SK-N-SH (cell line): Measurements from ENCODE around the gene DOCK6. TPM values are rescaled to one million over a fixed set of nuclear protein-coding genes. Genes with fewer than 3 reads are reported as not detected.

Source experiments
- CTCF ChIA-PET: fragments of 300-600, 350-600 bp; formaldehyde crosslinking; extraction: SDS; loops from one replicate; lab custom pipeline; 2021; lab: Yijun Ruan, JAX
- POLR2A ChIA-PET: fragments of 350-600 bp; sonication (Branson Sonifier 250); formaldehyde crosslinking; extraction: SDS; loops from one replicate; lab custom pipeline; 2020; ENCODE audit warnings: antibody characterized with exemption, inconsistent platforms; lab: Yijun Ruan, JAX
- DNase-seq: peaks from one replicate; pipeline ENCODE4 v3.0.0; 2012
- H2AFZ ChIP-seq: fragments of 200-600 bp; sonication (generic); 2 replicates; pipeline ENCODE4 v1.8.1; 2016; ENCODE audit warnings: antibody characterized with exemption, mild to moderate bottlenecking, low read depth
- H3F3A ChIP-seq: fragments of 200-600 bp; sonication (generic); replicated peaks from 2 replicates; pipeline ENCODE3; 2016; ENCODE audit warnings: antibody characterized with exemption, mild to moderate bottlenecking; ENCODE audit not compliant: insufficient read depth
- H3K27ac ChIP-seq, 2 experiments: fragments of 200-500 bp in 1 of 2; fragments of 200-600 bp in 1 of 2; sonication (Bioruptor generic) in 1 of 2; sonication (generic), shearing (Covaris generic) in 1 of 2; 2 replicates each; pipeline versions ENCODE4 v1.5.1 to v1.6.1; 2014 to 2016; ENCODE audit warnings: low read depth in 2 of 2, inconsistent platforms in 1 of 2, low read length in 1 of 2, mild to moderate bottlenecking in 1 of 2, mixed read lengths in 1 of 2
- H3K27me3 ChIP-seq: fragments of 200-600 bp; sonication (generic), shearing (Covaris generic); 2 replicates; pipeline ENCODE4 v1.6.1; 2016; ENCODE audit warnings: mixed run types; ENCODE audit not compliant: insufficient read depth
- H3K36me3 ChIP-seq, 2 experiments: fragments of 200-500 bp in 1 of 2; fragments of 200-600 bp in 1 of 2; sonication (Bioruptor generic) in 1 of 2; sonication (generic) in 1 of 2; replicated peaks in 1 of 2; 2 replicates each; pipeline versions ENCODE3 to v1.5.1; 2014 to 2016; ENCODE audit warnings: low read length in 1 of 2, mild to moderate bottlenecking in 1 of 2; ENCODE audit not compliant: insufficient read depth in 2 of 2, control insufficient read depth in 1 of 2
- H3K4me1 ChIP-seq, 2 experiments: fragments of 200-500 bp in 1 of 2; fragments of 200-600 bp in 1 of 2; sonication (Bioruptor generic) in 1 of 2; sonication (generic), shearing (Covaris generic) in 1 of 2; 2 replicates each; pipeline versions ENCODE4 v1.5.1 to v1.6.1; 2014 to 2016; ENCODE audit warnings: low read depth in 1 of 2, low read length in 1 of 2, mixed run types in 1 of 2; ENCODE audit not compliant: insufficient read depth in 2 of 2, control insufficient read depth in 1 of 2
- H3K4me2 ChIP-seq: fragments of 200-600 bp; sonication (generic), shearing (Covaris generic); 2 replicates; pipeline ENCODE4 v1.6.1; 2017; ENCODE audit warnings: mixed run types
- H3K4me3 ChIP-seq, 2 experiments: fragments of 200-500 bp in 1 of 2; fragments of 200-600 bp in 1 of 2; sonication (Bioruptor generic) in 1 of 2; sonication (generic), shearing (Covaris generic) in 1 of 2; 2 replicates each; pipeline versions ENCODE4 v1.5.1 to v1.8.1; 2014 to 2016; ENCODE audit warnings: low read depth in 2 of 2, inconsistent platforms in 1 of 2, low read length in 1 of 2, mild to moderate bottlenecking in 1 of 2, mixed read lengths in 1 of 2, moderate library complexity in 1 of 2
- H3K79me2 ChIP-seq: fragments of 200-600 bp; sonication (generic); 2 replicates; pipeline ENCODE4 v1.8.1; 2017; ENCODE audit warnings: mild to moderate bottlenecking; ENCODE audit not compliant: insufficient read depth
- H3K9ac ChIP-seq: fragments of 200-600 bp; sonication (generic); 2 replicates; pipeline ENCODE4 v1.6.1; 2017; ENCODE audit warnings: mixed run types
- H3K9me2 ChIP-seq: fragments of 200-600 bp; sonication (generic); 2 replicates; pipeline ENCODE4 v1.6.1; 2017; ENCODE audit warnings: mixed run types
- H3K9me3 ChIP-seq: fragments of 200-600 bp; sonication (generic); 2 replicates; pipeline ENCODE4 v1.6.1; 2017; ENCODE audit warnings: mixed run types, mild to moderate bottlenecking, moderate library complexity
- H4K20me1 ChIP-seq: fragments of 200-600 bp; sonication (generic); 2 replicates; pipeline ENCODE4 v1.6.1; 2017; ENCODE audit warnings: mild to moderate bottlenecking, mixed run types; ENCODE audit not compliant: insufficient read depth
- CTCF ChIP-seq: fragments of 200-600 bp; sonication (generic); IDR thresholded peaks from 2 replicates; pipeline ENCODE4 v1.6.1; 2017; ENCODE audit warnings: antibody characterized with exemption, mild to moderate bottlenecking, moderate library complexity
- EP300 ChIP-seq, 2 experiments: IDR thresholded peaks; 2 replicates each; pipeline versions ENCODE4 v1.4.0 to v1.6.1; 2012; ENCODE audit warnings: borderline replicate concordance in 1 of 2, low read depth in 1 of 2, low read length in 1 of 2
- EZH2phosphoT487 ChIP-seq: fragments of 200-600 bp; sonication (generic); IDR thresholded peaks from 2 replicates; pipeline ENCODE4 v1.6.1; 2017; ENCODE audit warnings: low read depth, mixed run types, mild to moderate bottlenecking, antibody characterized with exemption, moderate library complexity, borderline replicate concordance
- FOXJ3 ChIP-seq: sonication (generic); formaldehyde crosslinking; IDR thresholded peaks from 2 replicates; pipeline ENCODE4 v1.5.1; 2020; ENCODE audit warnings: mild to moderate bottlenecking, missing genetic modification reagents
- IRF3 ChIP-seq: fragments of 150-350 bp; IDR thresholded peaks from 2 replicates; pipeline ENCODE4 v1.6.1; 2016; ENCODE audit warnings: mild to moderate bottlenecking, low read depth, low read length
- JUND ChIP-seq: IDR thresholded peaks from 2 replicates; pipeline ENCODE4 v1.4.0; 2012
- NFIC ChIP-seq: IDR thresholded peaks from 2 replicates; pipeline ENCODE4 v1.4.0; 2012; ENCODE audit warnings: borderline replicate concordance
- NRF1 ChIP-seq: IDR thresholded peaks from 2 replicates; pipeline ENCODE4 v1.6.1; 2012; ENCODE audit warnings: low read depth, mild to moderate bottlenecking, low read length
- PBX3 ChIP-seq: IDR thresholded peaks from 2 replicates; pipeline ENCODE4; 2012
- POLR2AphosphoS5 ChIP-seq: IDR thresholded peaks from 2 replicates; pipeline ENCODE4 v1.6.1; 2012; ENCODE audit warnings: low read depth, low read length
- RCOR1 ChIP-seq: fragments of 150-350 bp; IDR thresholded peaks from 2 replicates; pipeline ENCODE4 v1.6.1; 2017; ENCODE audit warnings: antibody characterized with exemption, low read length
- RXRA ChIP-seq: IDR thresholded peaks from 2 replicates; pipeline ENCODE4 v1.4.0; 2012; ENCODE audit warnings: low read depth, mild to moderate bottlenecking, borderline replicate concordance
- SMC3 ChIP-seq: IDR thresholded peaks from 2 replicates; pipeline ENCODE4 v1.6.1; 2012; ENCODE audit warnings: low read depth, low read length, improper control_type of control experiment
- TCF12 ChIP-seq: IDR thresholded peaks from 2 replicates; pipeline ENCODE4 v1.4.0; 2012
- TEAD4 ChIP-seq: IDR thresholded peaks from 2 replicates; pipeline ENCODE4 v1.4.0; 2012; ENCODE audit warnings: mild to moderate bottlenecking, borderline replicate concordance; ENCODE audit not compliant: insufficient read depth
- ZBTB33 ChIP-seq: IDR thresholded peaks from 2 replicates; pipeline ENCODE4 v1.4.0; 2012; ENCODE audit warnings: low read depth, borderline replicate concordance
- WGBS: methylation state at CpG from one replicate; pipeline ENCODE4 v1.1.6; 2017; ENCODE audit warnings: low lambda C conversion rate; 5-methylcytosine and 5-hydroxymethylcytosine counted together
- polyA plus RNA-seq, 3 experiments: library from polyadenylated mRNA; depleted of rRNA; stranded (reverse); fragments of >200 nt; gene quantifications; 2 replicates each; pipeline ENCODE4 v1.2.3, GENCODE V29; 2012

Gene DOCK6
- polyA plus RNA-seq, 1 of the 3 experiments (the other 2 are of a cell fraction), result 18.3 TPM

- no peak for DNase-seq
- TF ChIP-seq EZH2phosphoT487 (no peak), TCF12 (no peak), IRF3 (no peak), CTCF (no peak), NFIC (no peak), EP300 (IDR thresholded peaks at IDR 0.05; ENCODE audit: borderline replicate concordance in 1 of 2, low read depth in 1 of 2, low read length in 1 of 2) (no peak), NRF1 (no peak), RCOR1 (no peak), PBX3 (no peak), ZBTB33 (no peak), SMC3 (no peak), TEAD4 (no peak), POLR2AphosphoS5 (no peak), FOXJ3 (CRISPR knock-in tag) (no peak), JUND (no peak), RXRA (no peak)
- TF ChIP-seq, all 33 proteins: peak for 0
- H3K79me2 ChIP-seq, result no peaks in the 10 kb centered on the region
- H3K36me3 ChIP-seq, result no peaks in the 10 kb centered on the region
- no peak overlapping the region for H3K4me2 ChIP-seq
- no peaks in the 10 kb centered on the region for H3K9me2 ChIP-seq
- no peaks in the 10 kb centered on the region for H4K20me1 ChIP-seq
- no peak overlapping the region for H3K9ac ChIP-seq
- H3K27me3 ChIP-seq, result no peaks in the 10 kb centered on the region
- H3K27ac ChIP-seq, result no peak overlapping the region
- no peak overlapping the region for H2AFZ ChIP-seq
- H3F3A ChIP-seq, result peaks cover 4% of the 10 kb centered on the region
- 89% methylated on average over 7 of the region's 7 CpGs for WGBS
- no peak overlapping the region for H3K4me3 ChIP-seq
- ChIA-PET POLR2A (no interaction called here), CTCF (interaction anchor here (1.2 to 5.1 kb wide), 9 partner anchors 10 to 150 kb away, joined by 3 to 66 read pairs (median 5); partner anchors contain the start of genes CCDC159, RGL3, SWSAP1 and TMEM205)
- H3K9me3 ChIP-seq, result no peaks in the 10 kb centered on the region
- H3K4me1 ChIP-seq, result peaks cover 0 to 3% of the 10 kb centered on the region in 2 experiments; a peak in 1 of 4 replicates
Measured at GRCh38 chr19:11296264-11296663, 33.9 kb upstream of the DOCK6 start.
